Measurements from ENCODE around the gene MIS18A. TPM values are rescaled to one million over a fixed set of nuclear protein-coding genes. Genes with fewer than 3 reads are reported as not detected.
A peak's percentile ranks its signal among the peaks of the same experiment; 100 is the strongest.
"Not testable (repeated sequence)": the region's sequence is repeated elsewhere in the genome, so short reads cannot be mapped to it uniquely, and the experiment has no call there.

MIS18A gene
- total RNA-seq, 1 donor from 2014 or later = 7.6 TPM

GRCh38 chr21:32304998-32305397, 26.1 kb upstream of the MIS18A start:
- DNase-seq (ENCODE audit: low spot score) = no peak

- DNase-seq (ENCODE audit: low spot score) = no peak
Observed at GRCh38 chr21:32303385-32303784, 24.5 kb upstream of the MIS18A start.

- DNase-seq (ENCODE audit: low spot score) = no peak
Observed at GRCh38 chr21:32302560-32302959, 23.7 kb upstream of the MIS18A start.

- no peak for DNase-seq (ENCODE audit: low spot score)
Observed at GRCh38 chr21:32301596-32301995, 22.7 kb upstream of the MIS18A start.

GRCh38 chr21:32300117-32300681, 21.4 kb upstream of the MIS18A start:
- no peak for DNase-seq (ENCODE audit: low spot score)

- DNase-seq (ENCODE audit: low spot score) = no peak
Observed at GRCh38 chr21:32299695-32300094, 20.8 kb upstream of the MIS18A start.

- DNase-seq (ENCODE audit: low spot score) = peak; percentile 27
Observed at GRCh38 chr21:32298658-32299081, 19.8 kb upstream of the MIS18A start, which contains the start of gene MRAP. Gene MRAP (plus strand): TSS chr21:32298855. CDS start chr21:32298972, 117 bp downstream.

GRCh38 chr21:32298148-32298559, 19.3 kb upstream of the MIS18A start:
- no peak for DNase-seq (ENCODE audit: low spot score)

- no peak for DNase-seq (ENCODE audit: low spot score)
Observed at GRCh38 chr21:32297449-32297848, 18.6 kb upstream of the MIS18A start.

- DNase-seq (ENCODE audit: low spot score) = no peak
Observed at GRCh38 chr21:32285476-32285875, 6.6 kb upstream of the MIS18A start.

- DNase-seq (ENCODE audit: low spot score) = no peak
Observed at GRCh38 chr21:32282992-32283391, 4.1 kb upstream of the MIS18A start.

GRCh38 chr21:32281531-32281930, 2.7 kb upstream of the MIS18A start:
- DNase-seq (ENCODE audit: low spot score) = no peak

- no peak for DNase-seq (ENCODE audit: low spot score)
Observed at GRCh38 chr21:32279377-32279680, 480 bp upstream of the MIS18A start.

- no peak for DNase-seq (ENCODE audit: low spot score)
Observed at GRCh38 chr21:32278103-32278502, 746 bp downstream of the MIS18A start.

GRCh38 chr21:32276671-32277070, 2.2 kb downstream of the MIS18A start:
- DNase-seq (ENCODE audit: low spot score) = no peak

- no peak for DNase-seq (ENCODE audit: low spot score)
Observed at GRCh38 chr21:32270748-32271147, 8.1 kb downstream of the MIS18A start.

GRCh38 chr21:32265321-32265720, 13.5 kb downstream of the MIS18A start:
- not testable (repeated sequence) for DNase-seq (ENCODE audit: low spot score)

- DNase-seq (ENCODE audit: low spot score) = no peak
Observed at GRCh38 chr21:32261929-32262328, 16.9 kb downstream of the MIS18A start.

- no peak for DNase-seq (ENCODE audit: low spot score)
Observed at GRCh38 chr21:32260130-32260529, 18.7 kb downstream of the MIS18A start.

- DNase-seq (ENCODE audit: low spot score) = not testable (repeated sequence)
Observed at GRCh38 chr21:32258786-32259048, 20.1 kb downstream of the MIS18A start.

- DNase-seq (ENCODE audit: low spot score) = peak; percentile 77
Observed at GRCh38 chr21:32257962-32258785, 20.7 kb downstream of the MIS18A start.

GRCh38 chr21:32256873-32257620, 21.8 kb downstream of the MIS18A start:
- peak; percentile 72 for DNase-seq (ENCODE audit: low spot score)

GRCh38 chr21:32256251-32256650, 22.6 kb downstream of the MIS18A start:
- DNase-seq (ENCODE audit: low spot score) = no peak

Data from ureter (tissue), 1 donor.